ENCODE results near the gene PSMF1.
A peak's percentile ranks its signal among the peaks of the same experiment; 100 is the strongest.

The PSMF1 gene, protein sequence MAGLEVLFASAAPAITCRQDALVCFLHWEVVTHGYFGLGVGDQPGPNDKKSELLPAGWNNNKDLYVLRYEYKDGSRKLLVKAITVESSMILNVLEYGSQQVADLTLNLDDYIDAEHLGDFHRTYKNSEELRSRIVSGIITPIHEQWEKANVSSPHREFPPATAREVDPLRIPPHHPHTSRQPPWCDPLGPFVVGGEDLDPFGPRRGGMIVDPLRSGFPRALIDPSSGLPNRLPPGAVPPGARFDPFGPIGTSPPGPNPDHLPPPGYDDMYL

DNA sequence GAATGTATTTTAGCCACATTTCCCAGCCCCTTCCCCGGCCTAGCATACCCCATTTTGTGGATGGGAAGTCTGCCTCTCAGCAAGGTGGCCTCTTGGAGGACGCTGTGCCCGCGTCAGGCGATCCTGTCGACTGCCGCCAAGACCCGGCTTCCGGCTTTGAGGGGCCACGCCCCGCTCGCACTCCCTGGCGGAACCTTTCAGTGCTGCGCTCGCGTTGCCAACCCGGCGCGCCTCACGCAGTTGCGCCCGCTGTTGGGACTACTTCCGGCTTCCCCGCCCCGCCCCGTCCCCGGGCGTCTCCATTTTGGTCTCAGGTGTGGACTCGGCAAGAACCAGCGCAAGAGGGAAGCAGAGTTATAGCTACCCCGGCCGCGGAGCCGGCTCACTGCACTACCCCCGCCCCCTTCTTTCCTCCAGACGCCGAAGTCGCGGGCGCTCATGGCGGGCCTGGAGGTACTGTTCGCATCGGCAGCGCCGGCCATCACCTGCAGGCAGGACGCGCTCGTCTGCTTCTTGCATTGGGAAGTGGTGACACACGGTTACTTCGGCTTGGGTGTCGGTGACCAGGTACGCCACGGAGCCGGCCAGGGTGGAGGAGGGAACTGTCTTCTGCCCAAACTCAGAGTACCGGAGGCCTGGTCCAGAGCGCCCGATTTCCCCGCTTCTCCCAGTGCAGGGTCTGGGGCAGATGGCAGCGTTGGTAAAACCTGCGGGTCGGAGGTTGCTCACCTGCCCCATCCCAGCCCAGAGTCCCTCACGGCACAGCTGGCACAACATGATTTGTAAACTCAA is at the start of gene PSMF1:
Gene PSMF1 (plus strand): TSS at position 267 of the 792 bp plus-strand sequence. CDS start 172 bp downstream, at position 439.
- peaks cover 44% of the 10 kb centered on the region for H3K4me1 Mint-ChIP-seq (ENCODE audit: low read depth)
- peak within 1 kb of the TSS; percentile 90 for H3K27ac Mint-ChIP-seq
- H3K27me3 Mint-ChIP-seq (ENCODE audit: low read depth), result no peaks in the 10 kb centered on the region
- H3K36me3 Mint-ChIP-seq (ENCODE audit: low read depth), result peaks cover 28% of the 10 kb centered on the region
- peak within 1 kb of the TSS; percentile 92 for H3K4me3 Mint-ChIP-seq
- no peaks in the 10 kb centered on the region for H3K9me3 Mint-ChIP-seq

DNA sequence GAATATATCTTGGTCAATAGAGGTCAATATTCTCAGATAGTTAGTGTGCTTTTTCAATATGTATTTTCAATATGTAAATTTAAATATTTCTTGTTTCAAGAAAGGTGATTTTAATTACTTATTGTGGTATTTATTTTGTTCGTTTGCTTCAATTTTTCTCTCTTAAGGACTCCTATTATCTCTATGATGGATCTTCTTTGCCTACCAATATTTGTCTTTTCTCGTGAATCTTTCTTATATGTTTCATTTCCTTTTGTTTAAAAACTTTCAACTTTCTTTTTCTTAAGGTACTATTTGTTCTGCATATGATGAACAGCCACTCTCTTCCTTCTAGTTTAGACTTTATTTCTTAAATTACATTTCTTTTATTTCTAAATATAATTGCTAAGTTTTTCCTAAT is 46.1 kb upstream of the PSMF1 start:
- H3K27me3 Mint-ChIP-seq (ENCODE audit: low read depth), result peaks cover 12% of the 10 kb centered on the region
- H3K27ac Mint-ChIP-seq, result no peak overlapping the region
- peaks cover 11% of the 10 kb centered on the region for H3K9me3 Mint-ChIP-seq
- H3K36me3 Mint-ChIP-seq (ENCODE audit: low read depth), result no peaks in the 10 kb centered on the region
- H3K4me1 Mint-ChIP-seq (ENCODE audit: low read depth), result peaks cover 2% of the 10 kb centered on the region
- no peak overlapping the region for H3K4me3 Mint-ChIP-seq

DNA sequence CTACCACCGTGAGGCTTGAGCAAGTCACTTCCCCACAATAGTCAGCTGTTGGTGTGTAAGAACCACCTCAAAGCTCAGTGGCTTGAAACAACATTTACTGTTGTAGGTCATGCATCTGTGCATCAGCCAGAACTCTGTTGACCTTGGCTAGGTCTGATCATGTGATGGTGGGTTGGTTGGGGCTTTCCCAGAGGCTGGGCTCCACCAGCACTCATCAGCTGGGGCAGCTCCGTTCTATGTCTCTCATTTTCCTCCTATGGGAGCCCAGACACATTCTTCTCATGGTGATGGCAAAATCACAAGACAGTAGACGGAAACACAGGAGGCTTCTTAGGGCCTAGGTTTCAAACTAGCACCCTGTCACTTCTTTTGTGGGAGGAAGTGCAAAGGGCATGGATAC is 42.8 kb upstream of the PSMF1 start:
- Mint-ChIP-seq H3K9me3 (peaks cover 5% of the 10 kb centered on the region), H3K4me1 (ENCODE audit: low read depth) (peaks cover 2% of the 10 kb centered on the region), H3K4me3 (no peak overlapping the region), H3K27me3 (ENCODE audit: low read depth) (no peaks in the 10 kb centered on the region), H3K36me3 (ENCODE audit: low read depth) (no peaks in the 10 kb centered on the region), H3K27ac (no peak overlapping the region)

DNA sequence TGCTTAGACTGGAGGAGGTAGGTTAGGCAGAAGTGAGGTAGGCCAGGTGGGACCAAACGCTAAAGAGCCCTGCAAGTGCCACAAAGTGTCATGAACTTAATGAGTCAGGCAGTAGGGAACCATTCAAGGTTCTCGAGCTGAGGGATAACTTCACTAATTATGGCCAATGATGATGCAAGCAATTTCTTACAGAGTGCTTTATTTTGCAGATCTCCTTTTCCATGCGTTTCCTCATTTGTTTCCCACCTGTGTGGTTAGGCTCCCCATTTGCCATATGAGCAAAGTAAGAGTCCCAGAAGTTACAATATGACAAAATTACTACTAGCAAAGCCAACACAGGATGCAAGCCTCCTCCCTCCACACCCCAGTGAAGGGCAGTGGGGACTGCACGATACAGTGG is 36.5 kb upstream of the PSMF1 start:
- Mint-ChIP-seq H3K9me3 (peaks cover 11% of the 10 kb centered on the region), H3K36me3 (ENCODE audit: low read depth) (no peaks in the 10 kb centered on the region), H3K4me1 (ENCODE audit: low read depth) (peaks cover 1% of the 10 kb centered on the region), H3K4me3 (no peak overlapping the region), H3K27ac (no peak overlapping the region), H3K27me3 (ENCODE audit: low read depth) (no peaks in the 10 kb centered on the region)

DNA sequence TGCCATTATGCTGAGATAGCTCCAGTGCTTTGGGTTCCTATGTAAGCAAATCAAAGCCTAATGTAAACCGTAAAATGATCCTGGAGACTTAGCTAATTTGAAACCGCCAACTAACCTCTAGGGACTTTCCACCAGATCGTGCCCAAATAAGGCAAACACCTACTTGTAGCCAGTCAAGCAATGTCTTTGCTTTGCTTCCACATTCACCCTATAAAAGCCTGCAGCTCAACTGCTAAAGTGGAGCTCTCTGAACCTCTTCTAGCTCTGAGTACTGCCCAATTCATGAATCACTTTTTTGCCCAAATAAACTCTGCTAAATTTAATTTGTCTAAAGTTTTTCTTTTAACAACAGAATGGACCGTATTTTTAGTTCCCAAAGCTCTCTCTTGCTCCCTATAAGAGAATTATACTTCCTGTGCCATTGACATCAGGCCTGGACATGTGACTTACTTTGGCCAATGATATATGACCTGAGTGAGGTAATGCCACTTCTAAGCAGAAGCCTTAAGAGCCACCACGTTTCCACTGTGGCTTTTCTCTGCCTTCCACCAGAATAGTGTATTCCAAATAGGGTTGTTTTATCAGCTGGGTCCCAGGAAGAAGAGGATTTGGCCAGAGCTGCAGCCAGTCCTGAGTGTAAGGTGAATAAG is 34.8 kb upstream of the PSMF1 start:
- no peaks in the 10 kb centered on the region for H3K36me3 Mint-ChIP-seq (ENCODE audit: low read depth)
- H3K4me3 Mint-ChIP-seq, result no peak overlapping the region
- H3K4me1 Mint-ChIP-seq (ENCODE audit: low read depth), result peaks cover 3% of the 10 kb centered on the region
- no peaks in the 10 kb centered on the region for H3K27me3 Mint-ChIP-seq (ENCODE audit: low read depth)
- H3K9me3 Mint-ChIP-seq, result peaks cover 18% of the 10 kb centered on the region
- no peak overlapping the region for H3K27ac Mint-ChIP-seq

DNA sequence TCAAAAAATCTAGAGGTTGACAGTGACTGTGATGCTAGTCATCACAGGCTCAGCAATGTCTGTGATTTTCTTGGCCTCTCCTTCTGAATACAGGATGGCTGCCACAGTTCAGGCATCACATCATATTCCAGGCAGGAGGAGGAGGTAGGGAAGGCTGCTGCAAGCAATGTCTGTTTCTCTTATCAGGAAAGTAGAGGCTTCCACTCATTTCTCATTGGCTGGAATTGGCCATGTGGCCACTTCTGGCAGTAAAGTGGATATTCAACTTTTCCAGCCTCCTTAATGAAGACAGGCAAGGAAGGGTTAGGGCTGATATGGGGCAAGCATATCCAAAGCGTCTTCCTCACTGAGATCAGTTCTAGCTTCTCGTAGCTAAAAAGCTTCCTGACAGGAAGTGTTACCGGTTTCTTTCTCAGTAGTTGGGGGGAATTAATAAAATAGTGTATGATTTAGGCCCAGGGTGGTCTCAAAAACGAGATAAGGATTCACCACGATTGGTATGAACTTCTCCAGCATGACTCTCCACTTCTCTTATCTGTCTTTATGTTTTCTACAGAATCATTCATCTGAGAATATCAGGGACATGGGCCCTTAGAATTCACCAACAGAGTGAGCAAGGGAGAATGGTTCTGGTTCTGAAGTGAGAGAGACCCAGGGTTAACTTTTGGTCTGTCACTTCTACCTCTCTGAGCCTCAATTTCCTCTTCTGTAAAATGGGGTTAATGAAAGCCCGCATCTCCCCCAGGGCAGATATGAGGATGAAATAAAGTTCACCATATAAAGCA is 32.7 kb upstream of the PSMF1 start:
- no peak overlapping the region for H3K4me3 Mint-ChIP-seq
- H3K36me3 Mint-ChIP-seq (ENCODE audit: low read depth), result peaks cover 1% of the 10 kb centered on the region
- peaks cover 3% of the 10 kb centered on the region for H3K4me1 Mint-ChIP-seq (ENCODE audit: low read depth)
- no peaks in the 10 kb centered on the region for H3K27me3 Mint-ChIP-seq (ENCODE audit: low read depth)
- H3K9me3 Mint-ChIP-seq, result peaks cover 36% of the 10 kb centered on the region
- no peak overlapping the region for H3K27ac Mint-ChIP-seq

DNA sequence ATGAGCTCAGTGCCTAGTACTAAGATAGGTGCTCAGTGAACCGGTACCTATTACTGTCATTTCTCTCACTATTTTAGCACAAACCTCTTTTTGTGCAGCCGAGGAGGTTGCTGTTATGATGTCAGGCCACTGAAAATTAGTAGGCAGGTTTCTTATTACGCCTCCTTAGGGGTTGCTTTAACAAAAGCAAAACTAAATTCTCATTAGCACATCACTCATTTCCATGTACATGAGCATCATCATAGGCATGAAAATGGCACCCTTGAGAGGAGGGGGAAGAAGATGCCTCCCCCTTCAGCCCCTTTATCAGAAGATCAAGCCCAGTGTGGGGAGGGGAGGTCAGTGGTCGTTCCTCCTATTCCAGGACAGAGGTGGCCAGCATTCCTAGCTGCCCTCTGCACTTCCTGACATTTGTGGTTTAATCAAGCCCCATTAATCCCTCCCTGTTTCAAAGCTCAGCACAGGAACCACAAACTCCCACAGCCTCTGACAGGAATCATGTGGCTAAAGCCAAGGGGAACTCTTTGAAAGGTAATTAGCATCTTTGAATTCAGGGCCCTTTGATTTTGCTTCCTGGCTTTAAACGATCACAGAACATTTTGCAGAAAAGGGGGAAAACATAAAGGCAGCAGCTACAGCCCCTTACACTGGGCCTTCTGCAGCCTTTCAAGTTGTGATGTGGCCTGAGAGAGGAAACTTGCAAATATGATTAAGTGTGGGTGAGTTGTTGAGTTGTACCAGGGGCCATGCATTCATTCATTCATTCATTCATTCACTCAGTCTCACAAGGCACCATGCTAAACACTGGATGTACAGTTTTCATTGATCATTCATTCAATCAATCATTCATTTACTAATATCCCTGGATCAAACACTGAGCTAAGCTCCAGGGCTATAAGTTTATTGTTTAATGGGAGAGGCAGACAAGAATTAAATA is 31.9 kb upstream of the PSMF1 start:
- peaks cover 42% of the 10 kb centered on the region for H3K9me3 Mint-ChIP-seq
- peaks cover 1% of the 10 kb centered on the region for H3K36me3 Mint-ChIP-seq (ENCODE audit: low read depth)
- H3K4me3 Mint-ChIP-seq, result no peak overlapping the region
- no peaks in the 10 kb centered on the region for H3K27me3 Mint-ChIP-seq (ENCODE audit: low read depth)
- H3K27ac Mint-ChIP-seq, result no peak overlapping the region
- H3K4me1 Mint-ChIP-seq (ENCODE audit: low read depth), result peaks cover 3% of the 10 kb centered on the region

DNA sequence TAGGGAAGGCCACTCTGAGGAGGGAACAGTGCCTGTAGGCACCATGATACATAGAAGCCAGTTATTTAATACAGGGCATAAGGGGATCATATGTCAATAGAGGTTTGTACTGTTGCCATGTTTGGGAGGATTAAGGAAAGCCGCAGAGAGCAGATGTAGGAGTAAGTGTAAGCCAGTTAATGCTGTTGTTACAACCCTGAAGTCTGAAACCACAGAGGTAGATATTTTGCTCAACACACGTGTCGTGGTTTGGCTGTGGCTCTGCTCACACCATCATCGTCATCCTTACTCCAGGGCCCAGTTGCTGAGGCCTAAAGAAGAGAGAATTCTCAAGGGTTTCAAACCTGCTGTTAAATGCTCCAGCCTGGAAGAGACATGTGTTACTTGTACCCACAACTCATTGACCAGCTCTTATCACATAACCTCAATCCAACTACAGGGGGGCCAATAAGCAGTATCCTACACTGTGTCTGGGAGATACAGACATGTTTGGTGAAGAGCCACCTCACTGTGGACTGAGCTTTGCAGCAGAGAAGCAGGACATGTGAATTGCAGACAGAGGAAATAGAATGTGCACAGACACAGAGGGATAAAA is 31.0 kb upstream of the PSMF1 start:
- H3K27me3 Mint-ChIP-seq (ENCODE audit: low read depth), result no peaks in the 10 kb centered on the region
- no peak overlapping the region for H3K4me3 Mint-ChIP-seq
- H3K9me3 Mint-ChIP-seq, result peaks cover 50% of the 10 kb centered on the region
- H3K27ac Mint-ChIP-seq, result no peak overlapping the region
- peaks cover 3% of the 10 kb centered on the region for H3K4me1 Mint-ChIP-seq (ENCODE audit: low read depth)
- H3K36me3 Mint-ChIP-seq (ENCODE audit: low read depth), result peaks cover 3% of the 10 kb centered on the region

DNA sequence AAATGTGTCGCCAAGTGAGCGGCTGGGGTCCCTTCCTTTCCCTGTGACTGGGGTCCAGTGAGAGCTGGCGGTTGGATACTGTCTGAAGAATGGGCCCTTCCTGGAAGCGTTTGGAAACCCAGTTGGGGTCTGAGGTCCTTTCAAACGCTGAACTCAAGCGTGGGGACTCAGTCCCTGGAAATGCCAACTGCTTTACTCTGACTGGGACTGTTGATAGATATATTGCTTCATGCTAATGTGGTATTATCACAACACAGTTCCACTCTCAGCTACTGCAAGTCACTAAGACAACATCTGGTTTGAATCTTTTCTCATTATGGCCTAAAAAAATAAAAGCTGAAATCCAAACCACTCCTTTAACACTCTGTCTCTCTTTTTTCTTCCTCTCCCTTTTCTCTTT is 23.7 kb upstream of the PSMF1 start:
- H3K27ac Mint-ChIP-seq, result no peak overlapping the region
- peaks cover 2% of the 10 kb centered on the region for H3K36me3 Mint-ChIP-seq (ENCODE audit: low read depth)
- no peaks in the 10 kb centered on the region for H3K4me1 Mint-ChIP-seq (ENCODE audit: low read depth)
- H3K4me3 Mint-ChIP-seq, result no peak overlapping the region
- H3K27me3 Mint-ChIP-seq (ENCODE audit: low read depth), result peaks cover 8% of the 10 kb centered on the region
- peaks cover 29% of the 10 kb centered on the region for H3K9me3 Mint-ChIP-seq

DNA sequence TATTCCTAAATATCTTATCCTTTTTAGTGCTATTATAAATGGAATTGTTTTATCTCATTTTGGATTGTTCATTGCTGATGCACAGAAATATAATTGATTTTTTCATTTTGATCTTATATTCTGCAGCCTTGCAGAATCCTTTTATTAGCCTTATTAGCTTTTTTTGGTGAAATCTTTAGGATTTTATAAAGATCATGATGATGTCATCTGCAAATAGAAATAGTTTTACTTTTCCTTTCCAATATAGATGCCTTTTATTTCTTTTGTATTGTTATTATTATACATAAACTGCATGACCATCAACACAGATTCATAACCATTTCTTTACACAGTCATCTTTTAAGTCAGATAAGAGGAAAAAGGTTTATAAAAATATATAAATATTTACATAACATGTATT is 16.9 kb upstream of the PSMF1 start:
- no peak overlapping the region for H3K27ac Mint-ChIP-seq
- H3K4me3 Mint-ChIP-seq, result no peak overlapping the region
- no peaks in the 10 kb centered on the region for H3K4me1 Mint-ChIP-seq (ENCODE audit: low read depth)
- H3K27me3 Mint-ChIP-seq (ENCODE audit: low read depth), result peaks cover 20% of the 10 kb centered on the region
- H3K9me3 Mint-ChIP-seq, result peaks cover 7% of the 10 kb centered on the region
- H3K36me3 Mint-ChIP-seq (ENCODE audit: low read depth), result peaks cover 2% of the 10 kb centered on the region

DNA sequence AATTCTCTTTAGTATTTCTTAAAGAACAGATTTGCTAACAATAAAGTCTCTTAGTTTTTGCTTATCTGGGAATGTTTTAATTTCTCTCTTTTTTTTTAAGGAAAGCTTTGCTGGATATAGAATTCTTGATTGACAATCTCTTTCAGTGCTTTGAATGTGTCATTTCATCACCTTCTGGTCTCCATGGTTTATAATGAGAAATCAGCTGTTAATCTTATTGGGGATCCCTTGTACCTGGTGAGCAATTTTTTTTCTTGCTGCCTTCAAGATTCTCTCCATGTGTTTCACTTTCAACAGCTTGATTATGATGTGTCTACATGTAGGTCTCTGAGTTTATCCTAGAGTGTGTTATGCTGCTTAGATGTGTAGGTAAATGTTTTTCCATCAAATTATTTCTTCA is 16.4 kb upstream of the PSMF1 start:
- Mint-ChIP-seq H3K27ac (no peak overlapping the region), H3K36me3 (ENCODE audit: low read depth) (peaks cover 2% of the 10 kb centered on the region), H3K9me3 (peaks cover 7% of the 10 kb centered on the region), H3K4me3 (no peak overlapping the region), H3K27me3 (ENCODE audit: low read depth) (peaks cover 15% of the 10 kb centered on the region), H3K4me1 (ENCODE audit: low read depth) (no peaks in the 10 kb centered on the region)

DNA sequence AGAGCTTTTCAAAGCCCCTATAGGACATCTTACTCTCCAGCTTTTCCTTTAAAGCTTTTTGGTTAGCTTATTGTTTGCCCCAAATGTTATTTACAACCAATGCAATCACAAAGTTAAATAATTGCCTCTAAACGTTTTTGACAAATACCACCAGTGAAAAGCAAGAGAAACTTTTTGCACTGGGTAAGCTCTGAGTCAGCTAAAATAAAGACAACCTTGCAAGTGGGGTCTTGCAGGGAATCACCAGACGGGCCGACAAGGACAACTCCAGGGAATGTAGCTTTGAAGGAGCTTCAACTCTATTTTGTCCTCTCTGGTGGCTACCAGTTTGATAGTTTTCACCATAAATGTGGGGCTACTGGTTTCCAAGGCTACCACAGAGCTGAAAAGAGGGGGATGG is 14.7 kb upstream of the PSMF1 start:
- H3K27ac Mint-ChIP-seq, result no peak overlapping the region
- no peak overlapping the region for H3K4me3 Mint-ChIP-seq
- H3K27me3 Mint-ChIP-seq (ENCODE audit: low read depth), result peaks cover 13% of the 10 kb centered on the region
- peaks cover 1% of the 10 kb centered on the region for H3K4me1 Mint-ChIP-seq (ENCODE audit: low read depth)
- H3K9me3 Mint-ChIP-seq, result peaks cover 7% of the 10 kb centered on the region
- peaks cover 2% of the 10 kb centered on the region for H3K36me3 Mint-ChIP-seq (ENCODE audit: low read depth)

DNA sequence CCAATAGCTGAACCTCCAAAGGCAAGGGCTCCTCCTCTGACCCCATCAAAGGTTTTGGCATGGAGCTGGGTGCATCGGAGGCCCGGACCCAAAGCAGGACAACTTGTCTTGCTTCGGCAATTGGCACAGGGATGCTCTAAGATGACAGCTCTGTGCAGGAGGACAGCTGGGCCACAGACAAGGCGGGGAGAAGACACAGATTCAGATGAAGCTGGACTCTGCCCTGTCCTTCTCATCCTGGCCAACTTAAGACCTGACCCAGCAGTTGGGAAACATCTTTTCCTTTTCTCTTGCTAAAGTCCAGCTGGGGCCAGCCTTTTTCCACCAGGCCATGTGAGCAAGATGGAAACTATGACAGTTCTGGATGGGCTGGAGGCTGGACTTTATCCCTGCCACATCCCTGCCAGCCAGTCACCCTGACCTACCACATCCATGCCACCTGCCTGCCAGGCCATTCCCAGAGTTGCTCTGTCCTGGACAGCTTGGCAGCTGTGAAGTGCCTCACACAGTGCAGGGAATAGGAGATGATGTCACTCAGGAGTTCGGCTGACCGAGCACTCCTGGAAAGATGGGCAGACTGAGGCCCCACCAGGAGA is 12.7 kb upstream of the PSMF1 start:
- no peak overlapping the region for H3K4me3 Mint-ChIP-seq
- H3K4me1 Mint-ChIP-seq (ENCODE audit: low read depth), result peaks cover 1% of the 10 kb centered on the region
- peaks cover 13% of the 10 kb centered on the region for H3K27me3 Mint-ChIP-seq (ENCODE audit: low read depth)
- H3K27ac Mint-ChIP-seq, result no peak overlapping the region
- H3K9me3 Mint-ChIP-seq, result peaks cover 7% of the 10 kb centered on the region
- peaks cover 2% of the 10 kb centered on the region for H3K36me3 Mint-ChIP-seq (ENCODE audit: low read depth)

All from T-helper 1 cell treated with Interleukin-12 subunit alpha and Interleukin-12 subunit beta and Interleukin-4 antibody, amounts not matched to agents 30 μg/mL and 1 μg/mL, for 36 hours (primary cell).